Measurements from ENCODE around the gene MRLN.

DNA sequence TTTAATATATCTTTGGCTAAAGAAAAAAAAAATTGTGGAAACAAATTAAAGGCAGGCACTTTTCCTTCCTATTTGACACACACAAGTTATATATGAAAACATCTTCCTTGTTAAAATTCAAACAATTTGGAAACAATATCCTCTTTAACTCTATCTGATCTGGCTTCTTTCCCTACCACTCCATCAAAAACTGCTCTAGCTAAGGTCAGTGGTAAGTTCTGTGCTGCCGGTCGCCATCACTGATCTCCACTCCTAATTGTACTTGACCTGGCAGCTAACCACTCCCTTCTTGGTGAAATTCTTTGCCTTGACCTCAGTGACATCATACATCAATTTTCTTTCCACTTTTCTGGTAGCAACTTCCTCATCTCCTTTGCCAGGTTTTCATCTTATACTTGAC is 47.9 kb upstream of the MRLN start:
- no peak for TF ChIP-seq RAD21 (IDR thresholded peaks at IDR 0.05; ENCODE audit: low read depth)
- TF ChIP-seq REST (IDR thresholded peaks at IDR 0.05; ENCODE audit: low read depth): no peak
- no peak for TF ChIP-seq CEBPB (IDR thresholded peaks at IDR 0.05)
- TF ChIP-seq TCF12 (IDR thresholded peaks at IDR 0.05; ENCODE audit: low read depth): no peak
- no peak for TF ChIP-seq EP300 (IDR thresholded peaks at IDR 0.05; ENCODE audit: borderline replicate concordance)
- TF ChIP-seq CREB1 (IDR thresholded peaks at IDR 0.05; ENCODE audit: low read depth): no peak
- no peak for TF ChIP-seq ZBTB7A (IDR thresholded peaks at IDR 0.05; ENCODE audit: low read depth)
- no peak for TF ChIP-seq EGR1 (IDR thresholded peaks at IDR 0.05)
- TF ChIP-seq FOXM1 (IDR thresholded peaks at IDR 0.05; ENCODE audit: borderline replicate concordance, low read depth): no peak
- TF ChIP-seq, protein P1, sequence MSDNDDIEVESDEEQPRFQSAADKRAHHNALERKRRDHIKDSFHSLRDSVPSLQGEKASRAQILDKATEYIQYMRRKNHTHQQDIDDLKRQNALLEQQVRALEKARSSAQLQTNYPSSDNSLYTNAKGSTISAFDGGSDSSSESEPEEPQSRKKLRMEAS (IDR thresholded peaks at IDR 0.05): no peak
